Measurements from ENCODE around the gene ARSB.

DNA sequence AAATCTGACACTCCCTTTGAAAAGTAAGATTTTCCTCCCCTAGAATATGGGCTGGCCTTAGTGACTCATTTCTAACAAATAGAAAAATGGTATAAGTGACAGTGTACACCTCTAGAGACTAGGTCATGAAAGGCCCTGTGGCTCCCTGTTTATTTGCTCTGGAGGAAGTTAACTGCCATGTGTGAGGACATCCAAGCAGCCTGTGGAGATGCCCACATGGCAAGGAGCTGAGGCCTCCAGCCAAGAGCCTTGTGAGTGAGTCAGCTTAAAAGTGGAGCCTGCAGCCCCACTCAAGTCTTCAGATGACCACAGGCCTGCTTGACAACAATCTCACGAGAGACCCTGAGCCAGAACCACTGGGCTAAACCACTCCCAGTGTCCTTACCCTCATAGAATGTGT lies 208.5 kb downstream of the ARSB start:
- TF ChIP-seq, protein P1, sequence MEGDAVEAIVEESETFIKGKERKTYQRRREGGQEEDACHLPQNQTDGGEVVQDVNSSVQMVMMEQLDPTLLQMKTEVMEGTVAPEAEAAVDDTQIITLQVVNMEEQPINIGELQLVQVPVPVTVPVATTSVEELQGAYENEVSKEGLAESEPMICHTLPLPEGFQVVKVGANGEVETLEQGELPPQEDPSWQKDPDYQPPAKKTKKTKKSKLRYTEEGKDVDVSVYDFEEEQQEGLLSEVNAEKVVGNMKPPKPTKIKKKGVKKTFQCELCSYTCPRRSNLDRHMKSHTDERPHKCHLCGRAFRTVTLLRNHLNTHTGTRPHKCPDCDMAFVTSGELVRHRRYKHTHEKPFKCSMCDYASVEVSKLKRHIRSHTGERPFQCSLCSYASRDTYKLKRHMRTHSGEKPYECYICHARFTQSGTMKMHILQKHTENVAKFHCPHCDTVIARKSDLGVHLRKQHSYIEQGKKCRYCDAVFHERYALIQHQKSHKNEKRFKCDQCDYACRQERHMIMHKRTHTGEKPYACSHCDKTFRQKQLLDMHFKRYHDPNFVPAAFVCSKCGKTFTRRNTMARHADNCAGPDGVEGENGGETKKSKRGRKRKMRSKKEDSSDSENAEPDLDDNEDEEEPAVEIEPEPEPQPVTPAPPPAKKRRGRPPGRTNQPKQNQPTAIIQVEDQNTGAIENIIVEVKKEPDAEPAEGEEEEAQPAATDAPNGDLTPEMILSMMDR (IDR thresholded peaks at IDR 0.05): no peak
- TF ChIP-seq POLR2A (IDR thresholded peaks at IDR 0.05): no peak

All from breast epithelium (tissue), 3 donors.